GM21717 (cell line): Measurements from ENCODE around the gene DNAJC4.

Source experiments
- ATAC-seq: cut with Tn5 transposase; IDR thresholded peaks from one replicate; pipeline ENCODE4 v1.9.1; 2021; ENCODE audit warnings: mild to moderate bottlenecking, moderate library complexity; ENCODE audit not compliant: unreplicated experiment

DNAJC4 gene

GRCh38 chr11:64255135-64256128 is 25.1 kb downstream of the DNAJC4 start:
- no peak for ATAC-seq

GRCh38 chr11:64256300-64256699 is 26.0 kb downstream of the DNAJC4 start:
- no peak for ATAC-seq

GRCh38 chr11:64258356-64258755 is 28.0 kb downstream of the DNAJC4 start:
- no peak for ATAC-seq

GRCh38 chr11:64258946-64259532 is 28.7 kb downstream of the DNAJC4 start:
- no peak for ATAC-seq

GRCh38 chr11:64259533-64260067 is 29.3 kb downstream of the DNAJC4 start:
- ATAC-seq, result no peak

- ATAC-seq, result no peak
Measured at GRCh38 chr11:64260147-64260708, 29.9 kb downstream of the DNAJC4 start.

GRCh38 chr11:64261556-64262080 is 31.3 kb downstream of the DNAJC4 start:
- no peak for ATAC-seq

- ATAC-seq, result no peak
Measured at GRCh38 chr11:64262271-64263002, 32.1 kb downstream of the DNAJC4 start.

GRCh38 chr11:64263021-64263946 is 32.9 kb downstream of the DNAJC4 start:
- no peak for ATAC-seq

GRCh38 chr11:64263947-64264317 is 33.6 kb downstream of the DNAJC4 start:
- no peak for ATAC-seq

- ATAC-seq, result no peak
Measured at GRCh38 chr11:64264371-64264852, 34.1 kb downstream of the DNAJC4 start.

- ATAC-seq, result no peak
Measured at GRCh38 chr11:64265176-64266160, 35.1 kb downstream of the DNAJC4 start.

GRCh38 chr11:64266339-64266738 is 36.0 kb downstream of the DNAJC4 start:
- ATAC-seq, result no peak

- no peak for ATAC-seq
Measured at GRCh38 chr11:64267207-64267945, 37.0 kb downstream of the DNAJC4 start.

GRCh38 chr11:64268025-64268892 is 37.9 kb downstream of the DNAJC4 start:
- ATAC-seq, result no peak

GRCh38 chr11:64268893-64269539 is 38.7 kb downstream of the DNAJC4 start:
- peak; percentile 16 for ATAC-seq
